Measurements from ENCODE around the gene ADARB2. TPM values are rescaled to one million over a fixed set of nuclear protein-coding genes. Genes with fewer than 3 reads are reported as not detected.

ADARB2 gene
- total RNA-seq, 2 donors from 2014 or later: 8.0 to 12.2 TPM

- H3K4me3 ChIP-seq: no peak overlapping the region
- WGBS, 2 donors: 69 to 80% methylated on average over 22 to 25 of the region's 25 CpGs
- TF ChIP-seq CTCF (IDR thresholded peaks at IDR 0.05) (no peak), POLR2A (IDR thresholded peaks at IDR 0.05) (no peak)
- no peaks in the 10 kb centered on the region for H3K36me3 ChIP-seq (replicated peaks in 1 of 2; ENCODE audit: insufficient read depth in 1 of 2, low read depth in 2 of 2)
- intact Hi-C loops (cut with DNase I): no loop called here
- ATAC-seq: no peak
- H3K27me3 ChIP-seq: no peaks in the 10 kb centered on the region
- H3K27ac ChIP-seq: no peak overlapping the region
- no peaks in the 10 kb centered on the region for H3K4me1 ChIP-seq
- H3K9me3 ChIP-seq: no peaks in the 10 kb centered on the region
- DNase-seq: no peak
Measured at GRCh38 chr10:1402016-1402770, 335.1 kb downstream of the ADARB2 start.

DNA sequence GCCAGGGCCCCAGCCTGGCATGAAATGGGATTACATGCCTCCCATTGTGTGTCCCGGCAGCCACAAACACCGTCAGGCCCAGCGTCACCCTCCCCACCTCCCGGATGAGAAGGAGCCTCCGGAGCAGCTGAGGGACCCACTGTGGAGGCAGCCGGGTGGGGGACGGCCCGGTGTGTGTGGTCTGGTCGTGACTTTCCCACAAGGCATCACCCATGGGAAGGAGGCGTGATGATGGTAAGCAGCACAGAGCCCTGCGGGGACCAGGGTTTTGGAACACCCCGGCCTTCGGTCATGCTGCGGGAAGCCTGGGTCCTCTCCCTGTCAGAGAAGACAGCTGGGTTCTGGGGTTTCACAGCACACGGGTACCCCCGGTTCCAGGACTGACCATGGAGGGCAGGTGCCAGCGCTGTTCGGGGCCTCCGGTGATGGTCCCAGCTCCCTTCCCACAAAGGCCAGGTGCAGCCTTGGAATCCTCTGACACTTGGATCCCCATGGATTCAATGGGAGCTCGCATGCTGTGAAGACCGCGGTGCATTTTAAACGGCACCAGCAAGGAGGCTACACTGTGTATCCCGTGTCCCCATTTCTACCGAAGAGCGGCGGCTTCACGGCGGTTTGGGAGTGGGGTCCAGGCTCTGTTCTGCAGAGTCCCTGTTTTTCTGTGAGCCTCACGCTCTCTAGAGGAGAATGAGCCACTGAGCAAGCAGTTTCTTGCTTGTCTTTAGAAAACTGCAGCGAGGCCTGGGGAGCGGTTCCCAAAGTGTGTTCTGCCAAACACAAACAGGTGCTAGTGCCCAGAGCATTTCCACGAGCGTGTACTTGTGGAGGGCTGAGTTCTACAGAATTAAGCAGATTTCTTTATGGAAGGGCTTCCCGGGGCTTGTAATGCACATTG, 336.0 kb downstream of the ADARB2 start:
- ATAC-seq: no peak
- DNase-seq: no peak
- H3K27me3 ChIP-seq: no peaks in the 10 kb centered on the region
- no peaks in the 10 kb centered on the region for H3K9me3 ChIP-seq
- no peaks in the 10 kb centered on the region for H3K36me3 ChIP-seq (replicated peaks in 1 of 2; ENCODE audit: insufficient read depth in 1 of 2, low read depth in 2 of 2)
- no peaks in the 10 kb centered on the region for H3K4me1 ChIP-seq
- H3K4me3 ChIP-seq: no peak overlapping the region
- WGBS, 2 donors: 74 to 76% methylated on average over 16 to 35 of the region's 35 CpGs
- no peak overlapping the region for H3K27ac ChIP-seq
- TF ChIP-seq CTCF (IDR thresholded peaks at IDR 0.05) (no peak), POLR2A (IDR thresholded peaks at IDR 0.05) (no peak)
- intact Hi-C loops (cut with DNase I): no loop called here

- DNase-seq (no peak), ATAC-seq (no peak)
- Histone ChIP-seq H3K4me3 (no peak overlapping the region), H3K36me3 (replicated peaks in 1 of 2; ENCODE audit: insufficient read depth in 1 of 2, low read depth in 2 of 2) (no peaks in the 10 kb centered on the region), H3K27ac (no peak overlapping the region), H3K9me3 (no peaks in the 10 kb centered on the region), H3K27me3 (no peaks in the 10 kb centered on the region), H3K4me1 (no peaks in the 10 kb centered on the region)
- TF ChIP-seq POLR2A (IDR thresholded peaks at IDR 0.05): no peak
- no peak for TF ChIP-seq CTCF (IDR thresholded peaks at IDR 0.05)
- 58 to 67% methylated on average over 21 to 30 of the region's 30 CpGs for WGBS, 2 donors
- intact Hi-C loops (cut with DNase I): no loop called here
Measured at GRCh38 chr10:1400101-1401070, 336.9 kb downstream of the ADARB2 start.

DNA sequence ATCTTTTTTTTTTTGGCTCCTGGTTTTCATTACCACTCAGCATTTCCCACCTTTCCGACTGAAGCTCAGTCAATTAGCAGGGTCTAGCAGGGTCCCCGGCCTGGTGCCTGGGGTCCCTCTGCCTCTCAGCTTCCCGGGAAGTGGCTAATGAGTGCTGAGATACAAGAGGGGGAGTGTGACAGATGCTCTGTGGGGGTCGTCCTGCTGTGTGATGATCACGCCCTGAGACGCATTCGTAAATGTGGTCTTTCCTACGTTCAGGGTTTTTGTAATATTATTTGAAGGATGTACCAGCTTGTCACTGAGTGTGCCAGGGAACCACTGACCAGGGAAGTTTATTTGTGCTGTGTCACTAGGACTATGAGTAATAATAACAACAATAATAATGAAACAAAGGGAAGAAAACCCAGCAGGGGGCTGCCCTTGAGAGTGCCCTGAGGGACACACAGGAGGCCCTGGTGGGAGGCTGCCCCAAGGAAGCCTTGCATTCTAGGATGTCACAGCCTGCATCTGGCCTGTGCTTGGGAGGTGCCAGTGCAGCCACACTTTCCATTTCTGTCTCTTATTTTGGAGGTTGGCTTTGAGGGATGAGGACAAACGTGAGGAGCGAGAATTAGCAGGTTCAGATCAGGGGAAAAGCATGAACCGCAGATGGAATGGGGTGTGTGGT, 337.8 kb downstream of the ADARB2 start:
- H3K27ac ChIP-seq: no peak overlapping the region
- H3K9me3 ChIP-seq: no peaks in the 10 kb centered on the region
- intact Hi-C loops (cut with DNase I): no loop called here
- H3K36me3 ChIP-seq (replicated peaks in 1 of 2; ENCODE audit: insufficient read depth in 1 of 2, low read depth in 2 of 2): no peaks in the 10 kb centered on the region
- H3K4me3 ChIP-seq: no peak overlapping the region
- no peak for ATAC-seq
- TF ChIP-seq CTCF (IDR thresholded peaks at IDR 0.05) (no peak), POLR2A (IDR thresholded peaks at IDR 0.05) (no peak)
- no peaks in the 10 kb centered on the region for H3K27me3 ChIP-seq
- H3K4me1 ChIP-seq: no peaks in the 10 kb centered on the region
- no peak for DNase-seq
- WGBS, 2 donors: 55 to 59% methylated on average over 11 of the region's 11 CpGs
